ENCODE data around the gene EXD2. TPM values are rescaled to one million over a fixed set of nuclear protein-coding genes. Genes with fewer than 3 reads are reported as not detected.

EXD2 gene
- total and polyA plus RNA-seq, 2 of the 13 experiments (the other 11 are each of a cell fraction or from before 2014, with no cell fraction given), result 9.5 to 15.1 TPM

DNA sequence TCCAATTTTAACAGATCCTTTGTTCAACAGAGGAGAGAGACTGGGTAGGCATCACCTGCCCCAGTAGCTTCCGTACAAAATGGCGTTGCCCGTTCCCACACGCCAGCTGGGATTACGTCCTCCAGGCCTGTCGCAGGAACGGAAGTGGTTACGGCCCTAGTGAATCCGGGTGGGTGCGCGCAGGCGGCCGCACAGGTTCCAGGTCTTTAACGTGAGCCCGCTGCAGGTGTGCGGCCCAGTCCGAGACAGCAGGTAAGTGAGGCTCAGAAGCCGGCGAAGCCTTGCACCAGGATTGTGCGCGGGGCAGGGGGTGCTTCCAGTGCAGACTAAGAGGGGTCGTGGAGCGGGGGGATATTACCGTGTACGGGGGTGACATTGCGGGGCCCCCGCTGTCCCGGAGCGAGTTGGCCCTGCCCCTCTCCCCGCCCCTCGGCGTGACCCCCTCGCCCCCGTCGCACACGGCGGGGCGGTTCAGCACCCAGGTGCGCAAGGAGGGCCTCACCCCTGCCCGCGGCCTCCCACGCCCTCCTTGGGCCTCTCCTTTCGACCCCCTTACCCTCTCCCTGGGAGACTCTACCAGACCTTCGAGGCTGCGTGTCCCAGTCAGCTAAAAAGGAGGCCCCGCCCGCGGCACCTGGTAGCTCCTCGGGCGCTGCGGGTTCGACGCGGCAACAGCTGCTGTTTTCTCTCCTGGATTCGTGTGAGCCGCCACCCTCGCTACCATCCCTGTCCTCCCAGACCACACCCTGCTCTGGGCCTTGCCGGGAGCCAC, at the start of gene EXD2 (continued):
- TF ChIP-seq, protein P1, sequence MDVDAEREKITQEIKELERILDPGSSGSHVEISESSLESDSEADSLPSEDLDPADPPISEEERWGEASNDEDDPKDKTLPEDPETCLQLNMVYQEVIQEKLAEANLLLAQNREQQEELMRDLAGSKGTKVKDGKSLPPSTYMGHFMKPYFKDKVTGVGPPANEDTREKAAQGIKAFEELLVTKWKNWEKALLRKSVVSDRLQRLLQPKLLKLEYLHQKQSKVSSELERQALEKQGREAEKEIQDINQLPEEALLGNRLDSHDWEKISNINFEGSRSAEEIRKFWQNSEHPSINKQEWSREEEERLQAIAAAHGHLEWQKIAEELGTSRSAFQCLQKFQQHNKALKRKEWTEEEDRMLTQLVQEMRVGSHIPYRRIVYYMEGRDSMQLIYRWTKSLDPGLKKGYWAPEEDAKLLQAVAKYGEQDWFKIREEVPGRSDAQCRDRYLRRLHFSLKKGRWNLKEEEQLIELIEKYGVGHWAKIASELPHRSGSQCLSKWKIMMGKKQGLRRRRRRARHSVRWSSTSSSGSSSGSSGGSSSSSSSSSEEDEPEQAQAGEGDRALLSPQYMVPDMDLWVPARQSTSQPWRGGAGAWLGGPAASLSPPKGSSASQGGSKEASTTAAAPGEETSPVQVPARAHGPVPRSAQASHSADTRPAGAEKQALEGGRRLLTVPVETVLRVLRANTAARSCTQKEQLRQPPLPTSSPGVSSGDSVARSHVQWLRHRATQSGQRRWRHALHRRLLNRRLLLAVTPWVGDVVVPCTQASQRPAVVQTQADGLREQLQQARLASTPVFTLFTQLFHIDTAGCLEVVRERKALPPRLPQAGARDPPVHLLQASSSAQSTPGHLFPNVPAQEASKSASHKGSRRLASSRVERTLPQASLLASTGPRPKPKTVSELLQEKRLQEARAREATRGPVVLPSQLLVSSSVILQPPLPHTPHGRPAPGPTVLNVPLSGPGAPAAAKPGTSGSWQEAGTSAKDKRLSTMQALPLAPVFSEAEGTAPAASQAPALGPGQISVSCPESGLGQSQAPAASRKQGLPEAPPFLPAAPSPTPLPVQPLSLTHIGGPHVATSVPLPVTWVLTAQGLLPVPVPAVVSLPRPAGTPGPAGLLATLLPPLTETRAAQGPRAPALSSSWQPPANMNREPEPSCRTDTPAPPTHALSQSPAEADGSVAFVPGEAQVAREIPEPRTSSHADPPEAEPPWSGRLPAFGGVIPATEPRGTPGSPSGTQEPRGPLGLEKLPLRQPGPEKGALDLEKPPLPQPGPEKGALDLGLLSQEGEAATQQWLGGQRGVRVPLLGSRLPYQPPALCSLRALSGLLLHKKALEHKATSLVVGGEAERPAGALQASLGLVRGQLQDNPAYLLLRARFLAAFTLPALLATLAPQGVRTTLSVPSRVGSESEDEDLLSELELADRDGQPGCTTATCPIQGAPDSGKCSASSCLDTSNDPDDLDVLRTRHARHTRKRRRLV (CRISPR knock-in tag; IDR thresholded peaks at IDR 0.05), result no peak
- TF ChIP-seq, protein P2, sequence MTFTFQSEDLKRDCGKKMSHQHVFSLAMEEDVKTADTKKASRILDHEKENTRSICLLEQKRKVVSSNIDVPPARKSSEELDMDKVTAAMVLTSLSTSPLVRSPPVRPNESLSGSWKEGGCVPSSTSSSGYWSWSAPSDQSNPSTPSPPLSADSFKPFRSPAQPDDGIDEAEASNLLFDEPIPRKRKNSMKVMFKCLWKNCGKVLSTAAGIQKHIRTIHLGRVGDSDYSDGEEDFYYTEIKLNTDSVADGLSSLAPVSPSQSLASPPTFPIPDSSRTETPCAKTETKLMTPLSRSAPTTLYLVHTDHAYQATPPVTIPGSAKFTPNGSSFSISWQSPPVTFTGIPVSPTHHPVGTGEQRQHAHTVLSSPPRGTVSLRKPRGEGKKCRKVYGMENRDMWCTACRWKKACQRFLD (CRISPR knock-in tag; IDR thresholded peaks at IDR 0.05; ENCODE audit: borderline replicate concordance), result peak; percentile 77
- no peak for TF ChIP-seq HHEX (CRISPR knock-in tag; IDR thresholded peaks at IDR 0.05)
- no peak for TF ChIP-seq ZNF550 (CRISPR knock-in tag; IDR thresholded peaks at IDR 0.05; ENCODE audit: borderline replicate concordance)
- TF ChIP-seq, protein P3, sequence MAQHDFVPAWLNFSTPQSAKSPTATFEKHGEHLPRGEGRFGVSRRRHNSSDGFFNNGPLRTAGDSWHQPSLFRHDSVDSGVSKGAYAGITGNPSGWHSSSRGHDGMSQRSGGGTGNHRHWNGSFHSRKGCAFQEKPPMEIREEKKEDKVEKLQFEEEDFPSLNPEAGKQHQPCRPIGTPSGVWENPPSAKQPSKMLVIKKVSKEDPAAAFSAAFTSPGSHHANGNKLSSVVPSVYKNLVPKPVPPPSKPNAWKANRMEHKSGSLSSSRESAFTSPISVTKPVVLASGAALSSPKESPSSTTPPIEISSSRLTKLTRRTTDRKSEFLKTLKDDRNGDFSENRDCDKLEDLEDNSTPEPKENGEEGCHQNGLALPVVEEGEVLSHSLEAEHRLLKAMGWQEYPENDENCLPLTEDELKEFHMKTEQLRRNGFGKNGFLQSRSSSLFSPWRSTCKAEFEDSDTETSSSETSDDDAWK (CRISPR knock-in tag; IDR thresholded peaks at IDR 0.05), result no peak
- no peak for TF ChIP-seq RFX1 (IDR thresholded peaks at IDR 0.05)
- TF ChIP-seq CHCHD3 (CRISPR knock-in tag; IDR thresholded peaks at IDR 0.05), result no peak
- TF ChIP-seq GFI1 (CRISPR knock-in tag; IDR thresholded peaks at IDR 0.05; ENCODE audit: borderline replicate concordance), result no peak; the same call in 1 of the 2 replicates
- no peak for TF ChIP-seq MED8 (CRISPR knock-in tag; IDR thresholded peaks at IDR 0.05; ENCODE audit: insufficient replicate concordance)
- TF ChIP-seq ZNF83 (CRISPR knock-in tag; IDR thresholded peaks at IDR 0.05; ENCODE audit: borderline replicate concordance), result no peak
- TF ChIP-seq, protein P4, sequence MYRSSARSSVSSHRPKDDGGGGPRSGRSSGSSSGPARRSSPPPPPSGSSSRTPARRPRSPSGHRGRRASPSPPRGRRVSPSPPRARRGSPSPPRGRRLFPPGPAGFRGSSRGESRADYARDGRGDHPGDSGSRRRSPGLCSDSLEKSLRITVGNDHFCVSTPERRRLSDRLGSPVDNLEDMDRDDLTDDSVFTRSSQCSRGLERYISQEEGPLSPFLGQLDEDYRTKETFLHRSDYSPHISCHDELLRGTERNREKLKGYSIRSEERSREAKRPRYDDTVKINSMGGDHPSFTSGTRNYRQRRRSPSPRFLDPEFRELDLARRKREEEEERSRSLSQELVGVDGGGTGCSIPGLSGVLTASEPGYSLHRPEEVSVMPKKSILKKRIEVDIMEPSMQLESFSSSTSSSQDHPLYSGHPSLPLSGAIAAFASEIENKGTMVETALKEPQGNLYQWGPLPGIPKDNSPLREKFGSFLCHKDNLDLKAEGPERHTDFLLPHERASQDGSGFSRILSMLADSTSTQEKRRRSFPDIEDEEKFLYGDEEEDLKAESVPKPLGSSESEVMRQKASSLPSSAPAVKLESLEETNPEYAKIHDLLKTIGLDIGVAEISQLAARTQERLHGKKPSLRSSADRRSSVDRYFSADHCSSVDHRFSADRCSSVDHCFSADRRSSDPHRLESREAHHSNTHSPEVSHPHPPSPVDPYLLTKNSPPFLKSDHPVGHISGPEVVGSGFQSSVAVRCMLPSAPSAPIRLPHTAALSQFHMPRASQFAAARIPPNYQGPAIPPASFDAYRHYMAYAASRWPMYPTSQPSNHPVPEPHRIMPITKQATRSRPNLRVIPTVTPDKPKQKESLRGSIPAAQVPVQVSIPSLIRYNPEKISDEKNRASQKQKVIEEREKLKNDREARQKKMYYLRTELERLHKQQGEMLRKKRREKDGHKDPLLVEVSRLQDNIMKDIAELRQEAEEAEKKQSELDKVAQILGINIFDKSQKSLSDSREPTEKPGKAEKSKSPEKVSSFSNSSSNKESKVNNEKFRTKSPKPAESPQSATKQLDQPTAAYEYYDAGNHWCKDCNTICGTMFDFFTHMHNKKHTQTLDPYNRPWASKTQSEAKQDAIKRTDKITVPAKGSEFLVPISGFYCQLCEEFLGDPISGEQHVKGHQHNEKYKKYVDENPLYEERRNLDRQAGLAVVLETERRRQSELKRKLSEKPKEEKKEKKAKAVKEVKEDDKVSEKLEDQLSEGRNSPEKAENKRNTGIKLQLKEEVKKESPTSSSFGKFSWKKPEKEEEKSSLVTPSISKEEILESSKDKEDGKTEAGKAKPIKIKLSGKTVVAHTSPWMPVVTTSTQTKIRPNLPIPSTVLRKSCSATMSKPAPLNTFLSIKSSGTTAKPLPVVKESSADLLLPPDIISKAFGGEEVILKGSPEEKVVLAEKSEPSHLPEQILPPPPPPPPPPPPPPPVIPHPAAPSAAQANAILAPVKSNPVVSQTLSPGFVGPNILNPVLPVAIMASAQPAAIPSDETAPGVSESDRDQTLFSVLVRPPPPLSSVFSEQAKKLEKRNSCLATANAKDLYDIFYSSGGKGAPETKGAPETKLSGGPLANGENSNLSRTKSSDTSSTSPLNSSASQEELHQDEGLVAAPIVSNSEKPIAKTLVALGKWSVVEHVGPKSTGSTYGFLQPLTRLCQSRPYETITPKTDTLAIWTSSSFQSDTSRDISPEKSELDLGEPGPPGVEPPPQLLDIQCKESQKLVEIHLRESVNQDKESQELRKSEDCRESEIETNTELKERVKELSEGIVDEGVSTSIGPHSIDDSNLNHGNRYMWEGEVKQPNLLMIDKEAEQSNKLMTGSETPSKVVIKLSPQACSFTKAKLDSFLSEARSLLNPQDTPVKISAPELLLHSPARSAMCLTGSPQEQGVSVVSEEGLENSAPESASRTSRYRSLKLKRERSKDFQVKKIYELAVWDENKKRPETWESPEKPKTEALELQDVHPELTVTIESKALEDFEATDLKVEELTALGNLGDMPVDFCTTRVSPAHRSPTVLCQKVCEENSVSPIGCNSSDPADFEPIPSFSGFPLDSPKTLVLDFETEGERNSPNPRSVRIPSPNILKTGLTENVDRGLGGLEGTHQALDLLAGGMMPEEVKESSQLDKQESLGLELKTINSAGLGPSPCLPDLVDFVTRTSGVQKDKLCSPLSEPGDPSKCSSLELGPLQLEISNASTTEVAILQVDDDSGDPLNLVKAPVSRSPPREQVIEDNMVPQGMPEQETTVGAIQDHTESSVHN (CRISPR knock-in tag; IDR thresholded peaks at IDR 0.05), result no peak; the same call in 1 of the 2 replicates
- TF ChIP-seq ZNF12 (CRISPR knock-in tag; IDR thresholded peaks at IDR 0.05), result 0 out of 2 replicates have a peak, but pooled peaks have one; percentile 64

All from HepG2 (cell line).